H1 (cell line): ENCODE measurements around the gene CD58. TPM values are rescaled to one million over a fixed set of nuclear protein-coding genes. Genes with fewer than 3 reads are reported as not detected.

ENCODE experiments used
- CTCF ChIA-PET: fragments of 300-600 bp; sonication (Branson Sonifier 250); formaldehyde crosslinking; loops from one replicate; lab custom pipeline; 2021; ENCODE audit not compliant: partially characterized antibody; lab: Charles Lee
- POLR2A ChIA-PET: fragments of 300-600 bp; sonication (Branson Sonifier 250); formaldehyde crosslinking; loops from one replicate; lab custom pipeline; 2021; ENCODE audit warnings: inconsistent platforms; ENCODE audit not compliant: partially characterized antibody; lab: Charles Lee
- DNase-seq, 2 experiments: peaks; one replicate each; pipeline versions ENCODE4 v3.0.0 to v3.0.0-alpha.2; 2010 to 2022; ENCODE audit warnings: low spot score in 2 of 2, low read depth in 1 of 2, mixed read lengths in 1 of 2
- FAIRE-seq: peaks from 2 replicates; lab custom pipeline; 2011; peaks lifted over from hg19 to GRCh38; lab: Jason Lieb, UNC
- H2AFZ ChIP-seq: 2 replicates; pipeline ENCODE4 v1.8.1; 2012; ENCODE audit warnings: low read length, inconsistent platforms
- H2AK5ac ChIP-seq: 2 replicates; pipeline ENCODE4 v1.6.1; 2013; ENCODE audit warnings: low read depth, low read length
- H2BK120ac ChIP-seq: replicated peaks from 2 replicates; pipeline ENCODE3; 2013; ENCODE audit warnings: low read depth, low read length, inconsistent platforms
- H2BK12ac ChIP-seq: 2 replicates; pipeline ENCODE4 v1.6.1; 2013; ENCODE audit warnings: low read depth, low read length
- H2BK15ac ChIP-seq: 2 replicates; pipeline ENCODE4 v1.6.1; 2013; ENCODE audit warnings: low read length
- H2BK20ac ChIP-seq: 2 replicates; pipeline ENCODE4 v1.6.1; 2013; ENCODE audit warnings: low read length
- H2BK5ac ChIP-seq: 2 replicates; pipeline ENCODE4 v1.6.1; 2013; ENCODE audit warnings: low read depth, low read length
- H3K14ac ChIP-seq: 2 replicates; pipeline ENCODE4 v1.6.1; 2013; ENCODE audit warnings: inconsistent platforms; ENCODE audit not compliant: insufficient read length
- H3K18ac ChIP-seq: 2 replicates; pipeline ENCODE4 v1.6.1; 2013; ENCODE audit warnings: low read length; ENCODE audit errors: extremely low read depth
- H3K23ac ChIP-seq: 2 replicates; pipeline ENCODE4 v1.6.1; 2013; ENCODE audit warnings: inconsistent platforms; ENCODE audit not compliant: insufficient read length
- H3K23me2 ChIP-seq: 2 replicates; pipeline ENCODE4 v1.6.1; 2013; ENCODE audit warnings: low read depth, low read length
- H3K27ac ChIP-seq: 2 replicates; pipeline ENCODE4 v1.6.1; 2011; ENCODE audit warnings: low read depth, low read length, inconsistent platforms
- H3K27me3 ChIP-seq, 4 experiments: replicated peaks in 1 of 4; 1 replicate in 1 of 4; 2 replicates in 3 of 4; pipeline versions ENCODE4 v1.6.1 to v1.8.1; 2011 to 2013; ENCODE audit warnings: low read length in 3 of 4, mild to moderate bottlenecking in 3 of 4, inconsistent platforms in 2 of 4, mixed read lengths in 2 of 4, moderate library complexity in 1 of 4; ENCODE audit not compliant: control insufficient read depth in 3 of 4, insufficient read depth in 3 of 4; ENCODE audit errors: extremely low read depth in 1 of 4
- H3K36me3 ChIP-seq, 4 experiments: 2 replicates each; pipeline versions ENCODE4 v1.6.1 to v1.8.1; 2011 to 2013; ENCODE audit warnings: mild to moderate bottlenecking in 4 of 4, low read length in 3 of 4, moderate library complexity in 2 of 4, control low read depth in 1 of 4, inconsistent platforms in 1 of 4; ENCODE audit not compliant: insufficient read depth in 4 of 4, control insufficient read depth in 2 of 4
- H3K4ac ChIP-seq: replicated peaks from 2 replicates; pipeline ENCODE3; 2013; ENCODE audit warnings: low read length, low read depth, mixed read lengths, inconsistent platforms; ENCODE audit not compliant: insufficient read length
- H3K4me1 ChIP-seq, 4 experiments: replicated peaks in 1 of 4; 1 replicate in 1 of 4; 2 replicates in 3 of 4; pipeline versions ENCODE4 v1.6.1 to v1.8.1; 2011 to 2013; ENCODE audit warnings: low read length in 3 of 4, inconsistent platforms in 2 of 4, mixed read lengths in 1 of 4; ENCODE audit not compliant: insufficient read depth in 4 of 4, control insufficient read depth in 3 of 4
- H3K4me2 ChIP-seq, 2 experiments: 2 replicates each; pipeline versions ENCODE4 v1.6.1 to v1.8.1; 2011 to 2013; ENCODE audit warnings: low read depth in 2 of 2, low read length in 2 of 2, control low read depth in 1 of 2, inconsistent platforms in 1 of 2, mild to moderate bottlenecking in 1 of 2; ENCODE audit not compliant: insufficient read depth in 1 of 2
- H3K4me3 ChIP-seq, 4 experiments: fragments of 200-600, 300-600 bp in 1 of 4; sonication (generic), shearing (Covaris generic), sonication (Bioruptor Twin) in 1 of 4; 2 replicates each; pipeline versions ENCODE4 v1.5.1 to v1.8.1; 2011 to 2016; ENCODE audit warnings: low read length in 4 of 4, low read depth in 3 of 4, control low read depth in 2 of 4, inconsistent platforms in 2 of 4, mild to moderate bottlenecking in 2 of 4, mixed read lengths in 1 of 4, moderate library complexity in 1 of 4; ENCODE audit not compliant: insufficient read depth in 2 of 4; ENCODE audit errors: extremely low read depth in 1 of 4
- H3K56ac ChIP-seq: replicated peaks from 2 replicates; pipeline ENCODE3; 2013; ENCODE audit warnings: low read depth, mild to moderate bottlenecking, mixed read lengths, low read length, inconsistent platforms; ENCODE audit not compliant: insufficient read length
- H3K79me1 ChIP-seq: 2 replicates; pipeline ENCODE4 v1.6.1; 2013; ENCODE audit warnings: low read depth, low read length, control low read depth
- H3K79me2 ChIP-seq, 2 experiments: 2 replicates each; pipeline versions ENCODE4 v1.6.1 to v1.8.1; 2012 to 2013; ENCODE audit warnings: low read length in 2 of 2, mild to moderate bottlenecking in 2 of 2, inconsistent platforms in 1 of 2; ENCODE audit not compliant: insufficient read depth in 2 of 2, control insufficient read depth in 1 of 2
- H3K9ac ChIP-seq, 4 experiments: replicated peaks in 1 of 4; 1 replicate in 1 of 4; 2 replicates in 3 of 4; pipeline versions ENCODE4 v1.6.1 to v1.8.1; 2011 to 2013; ENCODE audit warnings: low read depth in 3 of 4, low read length in 3 of 4, control low read depth in 2 of 4, mild to moderate bottlenecking in 2 of 4, moderate library complexity in 2 of 4, inconsistent platforms in 1 of 4; ENCODE audit errors: extremely low read depth in 1 of 4
- H3K9me3 ChIP-seq, 2 experiments: 2 replicates each; pipeline versions ENCODE4 v1.6.1 to v1.8.1; 2012 to 2013; ENCODE audit warnings: mild to moderate bottlenecking in 2 of 2, moderate library complexity in 2 of 2, control low read depth in 1 of 2, inconsistent platforms in 1 of 2, low read depth in 1 of 2, low read length in 1 of 2, mixed read lengths in 1 of 2; ENCODE audit not compliant: insufficient read depth in 2 of 2
- H4K20me1 ChIP-seq, 2 experiments: replicated peaks in 1 of 2; 2 replicates each; pipeline versions ENCODE3 to v1.8.1; 2011 to 2013; ENCODE audit warnings: inconsistent platforms in 2 of 2, low read length in 2 of 2, mild to moderate bottlenecking in 1 of 2; ENCODE audit not compliant: insufficient read depth in 2 of 2, control insufficient read depth in 1 of 2
- H4K5ac ChIP-seq: 2 replicates; pipeline ENCODE4 v1.6.1; 2013; ENCODE audit warnings: low read length, low read depth, mixed read lengths, inconsistent platforms; ENCODE audit not compliant: insufficient read length
- H4K8ac ChIP-seq: 2 replicates; pipeline ENCODE4 v1.8.0; 2013; ENCODE audit warnings: mild to moderate bottlenecking, moderate library complexity, low read length, inconsistent platforms; ENCODE audit not compliant: insufficient read depth; ENCODE audit errors: extremely low read depth
- H4K91ac ChIP-seq: replicated peaks from 2 replicates; pipeline ENCODE3; 2013; ENCODE audit warnings: low read length, mixed read lengths, inconsistent platforms; ENCODE audit not compliant: insufficient read length
- BACH1 ChIP-seq: IDR thresholded peaks from 2 replicates; pipeline ENCODE4 v1.6.1; 2012; ENCODE audit warnings: low read length, improper control_type of control experiment
- CBX5 ChIP-seq: fragments of 300-800, 300-1000 bp; sonication (generic); IDR thresholded peaks from 2 replicates; pipeline ENCODE4 v1.7.1; 2016; ENCODE audit warnings: antibody characterized with exemption, low read length, low read depth
- CREB1 ChIP-seq: IDR thresholded peaks from 2 replicates; pipeline ENCODE4 v1.6.1; 2012; ENCODE audit warnings: inconsistent platforms
- E2F6 ChIP-seq: IDR thresholded peaks from 2 replicates; pipeline ENCODE4 v1.6.1; 2012; ENCODE audit warnings: inconsistent platforms
- EP300 ChIP-seq, 2 experiments: IDR thresholded peaks; 1 replicate in 1 of 2; 2 replicates in 1 of 2; pipeline ENCODE4 v1.6.1; 2011 to 2012; ENCODE audit warnings: low read depth in 2 of 2, low read length in 2 of 2, mild to moderate bottlenecking in 2 of 2, borderline replicate concordance in 1 of 2, inconsistent platforms in 1 of 2, moderate library complexity in 1 of 2
- JUN ChIP-seq: IDR thresholded peaks from 2 replicates; pipeline ENCODE4 v1.6.1; 2011; ENCODE audit warnings: low read depth, mild to moderate bottlenecking, improper control_type of control experiment, low read length
- KDM1A ChIP-seq: fragments of 200-600, 300-600 bp; sonication (generic); IDR thresholded peaks from 2 replicates; pipeline ENCODE4 v1.7.1; 2016; ENCODE audit warnings: mild to moderate bottlenecking, low read length, borderline replicate concordance
- PHF8 ChIP-seq: fragments of 200-600 bp; sonication (generic); conservative IDR thresholded peaks from 2 replicates; pipeline ENCODE4 v1.7.1; 2012; ENCODE audit warnings: low read depth, mild to moderate bottlenecking, inconsistent platforms, low read length, moderate library complexity
- RAD21 ChIP-seq, 2 experiments: IDR thresholded peaks in 1 of 2; conservative IDR thresholded peaks in 1 of 2; 2 replicates each; pipeline ENCODE4 v1.6.1; 2011; ENCODE audit warnings: low read depth in 2 of 2, low read length in 2 of 2, improper control_type of control experiment in 1 of 2, inconsistent platforms in 1 of 2, mild to moderate bottlenecking in 1 of 2, moderate library complexity in 1 of 2
- RXRA ChIP-seq: IDR thresholded peaks from 2 replicates; pipeline ENCODE4 v1.6.1; 2011; ENCODE audit warnings: low read depth, mild to moderate bottlenecking, low read length, moderate library complexity; ENCODE audit not compliant: insufficient read depth
- TBP ChIP-seq: IDR thresholded peaks from 2 replicates; pipeline ENCODE4 v1.6.1; 2011; ENCODE audit warnings: low read depth, low read length, improper control_type of control experiment
- WGBS, 2 experiments: shearing (Covaris generic) in 1 of 2; methylation state at CpG; one replicate each; pipeline versions ENCODE4 v1.1.6 to v1.1.7; 2013 to 2015; ENCODE audit warnings: low lambda C conversion rate in 2 of 2, mixed read lengths in 2 of 2, inconsistent platforms in 1 of 2, low coverage in 1 of 2, missing lambda C conversion rate in 1 of 2; ENCODE audit not compliant: insufficient replicate concordance in 2 of 2, insufficient coverage in 1 of 2, insufficient read length in 1 of 2; ENCODE audit errors: extremely low coverage in 1 of 2, missing lambda C conversion rate in 1 of 2; 5-methylcytosine and 5-hydroxymethylcytosine counted together
- polyA plus RNA-seq, 7 experiments: library from polyadenylated mRNA; depleted of rRNA in 3 of 7; stranded (reverse) in 5 of 7; unstranded in 2 of 7; fragments of >200 nt in 5 of 7; fragments of 200-250 nt in 2 of 7; gene quantifications; 1 replicate in 5 of 7; 2 replicates in 1 of 7; 4 replicates in 1 of 7; pipeline versions ENCODE4 v1.2.1 to v1.2.3, GENCODE V29; 2011 to 2013; ENCODE audit warnings: missing spikeins in 2 of 7, mixed read lengths in 2 of 7
- total RNA-seq: library from RNA; stranded (reverse); fragmentation: NEBNext Ultra II Directional; extraction: Animal tissue kit (Norgen Biotek cat#: 25700); gene quantifications from 2 replicates; pipeline ENCODE4 v1.2.1, GENCODE V29; 2021

Gene CD58
- total and polyA plus RNA-seq, 2 of the 8 experiments (the other 6 are each of a cell fraction or from before 2014, with no cell fraction given) = 5.3 to 5.5 TPM

- Histone ChIP-seq H3K23ac (no peak overlapping the region), H2AFZ (no peak overlapping the region), H2AK5ac (no peak overlapping the region), H3K79me2 (no peaks in the 10 kb centered on the region), H3K79me1 (no peaks in the 10 kb centered on the region), H3K36me3 (peaks cover 0 to 9% (median 5%) of the 10 kb centered on the region in 4 experiments; a peak in 4 of 8 replicates), H2BK120ac (no peak overlapping the region), H3K4me3 (no peak overlapping the region), H3K56ac (no peak overlapping the region), H3K9ac (no peak overlapping the region), H4K5ac (no peak overlapping the region), H2BK5ac (no peak overlapping the region), H3K18ac (no peak overlapping the region), H4K8ac (no peak overlapping the region), H3K4me1 (no peaks in the 10 kb centered on the region), H4K91ac (no peak overlapping the region), H2BK15ac (no peak overlapping the region), H3K4me2 (no peak overlapping the region), H2BK12ac (no peak overlapping the region), H4K20me1 (no peaks in the 10 kb centered on the region), H3K14ac (no peak overlapping the region), H3K27ac (no peak overlapping the region), H3K27me3 (no peaks in the 10 kb centered on the region), H2BK20ac (no peak overlapping the region), H3K9me3 (no peaks in the 10 kb centered on the region), H3K4ac (no peak overlapping the region), H3K23me2 (no peaks in the 10 kb centered on the region; the same call in 1 of the 2 replicates)
- CTCF ChIA-PET = interaction anchor here (0.5 to 1.0 kb wide), 2 partner anchors 10 to 429 kb away, joined by 3 to 4 read pairs; partner anchors contain the start of gene CD58
- FAIRE-seq = no peak
- 93% methylated on average over 7 of the region's 7 CpGs; no CpG with 5 or more reads in 1 of the 2 experiments for WGBS, 2 experiments
- POLR2A ChIA-PET = no interaction called here
- no peak for DNase-seq
- TF ChIP-seq CBX5 = no peak
- no peak for TF ChIP-seq BACH1
- no peak for TF ChIP-seq RXRA
- TF ChIP-seq TBP = no peak
- TF ChIP-seq CREB1 = no peak
- no peak for TF ChIP-seq PHF8
- no peak for TF ChIP-seq JUN
- TF ChIP-seq KDM1A = no peak
- TF ChIP-seq EP300 (IDR thresholded peaks at IDR 0.05; ENCODE audit: borderline replicate concordance in 1 of 2, low read depth in 2 of 2, low read length in 2 of 2) = no peak
- no peak for TF ChIP-seq RAD21 (IDR thresholded peaks at IDR 0.05 in 1 of 2, conservative IDR thresholded peaks at IDR 0.05 in 1 of 2; ENCODE audit: low read depth in 2 of 2, low read length in 2 of 2)
- no peak for TF ChIP-seq E2F6
These were observed 9.9 kb upstream of the CD58 start for GRCh38 chr1:116580446-116581322.
